CD14-positive monocyte (primary cell): ENCODE data around the gene GRIK2. TPM values are rescaled to one million over a fixed set of nuclear protein-coding genes. Genes with fewer than 3 reads are reported as not detected.

Experiments used
- DNase-seq, 3 donors: peaks; one replicate each; pipeline ENCODE4 v3.0.0-alpha.2; 2011 to 2022
- H2AFZ ChIP-seq: 2 replicates; pipeline ENCODE4 v1.6.0; 2012; ENCODE audit warnings: mild to moderate bottlenecking, low read depth, low read length, inconsistent platforms; ENCODE audit not compliant: insufficient read depth, poor library complexity, severe bottlenecking
- H3K27ac ChIP-seq, 2 donors: 1 replicate in 1 of 2; 2 replicates in 1 of 2; pipeline ENCODE4 v1.5.1; 2012 to 2013; ENCODE audit warnings: low read length in 2 of 2, control low read depth in 1 of 2, inconsistent platforms in 1 of 2, low read depth in 1 of 2, mild to moderate bottlenecking in 1 of 2
- H3K27me3 ChIP-seq, 2 donors: one replicate each; pipeline versions ENCODE4 v1.6.0 to v1.6.1; 2011 to 2013; ENCODE audit warnings: low read length in 2 of 2; ENCODE audit not compliant: control insufficient read depth in 2 of 2, insufficient read depth in 2 of 2
- H3K36me3 ChIP-seq, 2 donors: replicated peaks in 1 of 2; 1 replicate in 1 of 2; 2 replicates in 1 of 2; pipeline versions ENCODE4 v1.5.1 to v1.6.1; 2012 to 2013; ENCODE audit warnings: low read length in 2 of 2, control low read depth in 1 of 2, inconsistent platforms in 1 of 2, mild to moderate bottlenecking in 1 of 2; ENCODE audit not compliant: insufficient read depth in 2 of 2, control insufficient read depth in 1 of 2
- H3K4me1 ChIP-seq, 2 donors: 1 replicate in 1 of 2; 2 replicates in 1 of 2; pipeline versions ENCODE4 v1.5.1 to v1.6.1; 2012 to 2013; ENCODE audit warnings: low read length in 2 of 2, control low read depth in 1 of 2, inconsistent platforms in 1 of 2, mild to moderate bottlenecking in 1 of 2, moderate library complexity in 1 of 2; ENCODE audit not compliant: insufficient read depth in 2 of 2, control insufficient read depth in 1 of 2
- H3K4me2 ChIP-seq: replicated peaks from 2 replicates; pipeline ENCODE3; 2012; ENCODE audit warnings: low read length, moderate library complexity, mild to moderate bottlenecking; ENCODE audit not compliant: poor library complexity, severe bottlenecking; ENCODE audit errors: extremely low read depth
- H3K4me3 ChIP-seq, 3 experiments: fragments of 200-600 bp in 1 of 3; sonication (generic) in 1 of 3; replicated peaks in 1 of 3; 1 replicate in 2 of 3; 2 replicates in 1 of 3; pipeline ENCODE4 v1.5.1; 2011 to 2013; ENCODE audit warnings: low read length in 3 of 3, mild to moderate bottlenecking in 3 of 3, control low read depth in 2 of 3, low read depth in 2 of 3, inconsistent platforms in 1 of 3, moderate library complexity in 1 of 3
- H3K79me2 ChIP-seq: 2 replicates; pipeline ENCODE4 v1.6.0; 2012; ENCODE audit warnings: mild to moderate bottlenecking, control low read depth, inconsistent platforms, low read length, moderate library complexity; ENCODE audit not compliant: insufficient read depth
- H3K9ac ChIP-seq: 2 replicates; pipeline ENCODE4 v1.6.0; 2017; ENCODE audit warnings: low read length, mild to moderate bottlenecking; ENCODE audit not compliant: insufficient read depth, poor library complexity, severe bottlenecking
- H3K9me3 ChIP-seq, 2 donors: replicated peaks in 1 of 2; 1 replicate in 1 of 2; 2 replicates in 1 of 2; pipeline versions ENCODE4 v1.5.1 to v1.6.1; 2012 to 2013; ENCODE audit warnings: low read length in 2 of 2, control low read depth in 1 of 2; ENCODE audit not compliant: control insufficient read depth in 1 of 2, insufficient read depth in 1 of 2
- H4K20me1 ChIP-seq: 2 replicates; pipeline ENCODE4 v1.6.0; 2012; ENCODE audit warnings: mild to moderate bottlenecking, low read length, control low read depth, moderate library complexity; ENCODE audit not compliant: insufficient read depth
- H3K27ac Mint-ChIP-seq, 7 donors: one replicate each; pipeline ENCODE4 v1.8.0; 2020; ENCODE audit warnings: mild to moderate bottlenecking in 7 of 7, mixed read lengths in 7 of 7, moderate library complexity in 6 of 7, inconsistent platforms in 2 of 7
- H3K27me3 Mint-ChIP-seq, 3 donors: one replicate each; pipeline ENCODE4 v1.8.0; 2021 to 2022; ENCODE audit warnings: low read depth in 3 of 3, mild to moderate bottlenecking in 3 of 3, mixed read lengths in 3 of 3, moderate library complexity in 3 of 3, inconsistent platforms in 1 of 3
- H3K36me3 Mint-ChIP-seq, 2 donors: one replicate each; pipeline ENCODE4 v1.8.0; 2020; ENCODE audit warnings: mixed read lengths in 2 of 2, inconsistent platforms in 1 of 2, mild to moderate bottlenecking in 1 of 2
- H3K4me1 Mint-ChIP-seq: one replicate; pipeline ENCODE4 v1.8.0; 2020; ENCODE audit warnings: mild to moderate bottlenecking, mixed read lengths
- H3K4me3 Mint-ChIP-seq, 2 donors: one replicate each; pipeline ENCODE4 v1.8.0; 2020; ENCODE audit warnings: mild to moderate bottlenecking in 2 of 2, mixed read lengths in 2 of 2, moderate library complexity in 1 of 2
- H3K9me3 Mint-ChIP-seq, 7 donors: one replicate each; pipeline ENCODE4 v1.8.0; 2020 to 2022; ENCODE audit warnings: mixed read lengths in 7 of 7, mild to moderate bottlenecking in 6 of 7, moderate library complexity in 6 of 7, inconsistent platforms in 2 of 7
- CTCF ChIP-seq: fragments of 200-600 bp; IDR thresholded peaks from one replicate; pipeline ENCODE4 v1.8.0; 2022; ENCODE audit warnings: antibody characterized with exemption, mild to moderate bottlenecking
- WGBS: methylation state at CpG from one replicate; pipeline ENCODE4 v1.1.5; 2013; ENCODE audit warnings: missing lambda C conversion rate; ENCODE audit not compliant: insufficient coverage; 5-methylcytosine and 5-hydroxymethylcytosine counted together
- intact Hi-C, 2 donors: fragments of 100-400 bp; cut with micrococcal nuclease; formaldehyde crosslinking; loops; one replicate each; pipeline versions ENCODE4 v1.15.0 to v1.15.1; 2023
- polyA plus RNA-seq, 3 donors: library from polyadenylated mRNA; depleted of rRNA in 1 of 3; unstranded in 2 of 3; stranded (reverse) in 1 of 3; fragments of 300-500 nt in 2 of 3; fragments of >200 nt in 1 of 3; fragmentation: Illumina TruSeq in 2 of 3; gene quantifications; 1 replicate in 2 of 3; 2 replicates in 1 of 3; pipeline ENCODE4 v1.2.3, GENCODE V29; 2012 to 2021

Gene GRIK2
- polyA plus RNA-seq, 3 donors = not detected

GRCh38 chr6:101392586-101393230 lies 800 bp upstream of the GRIK2 start:
- H3K36me3 ChIP-seq = no peaks in the 10 kb centered on the region
- H3K79me2 ChIP-seq = no peaks in the 10 kb centered on the region
- Mint-ChIP-seq H3K4me1 (no peaks in the 10 kb centered on the region), H3K9me3 (peaks cover 0 to 12% (median 6%) of the 10 kb centered on the region in 7 donors), H3K27me3 (peaks cover 35 to 59% (median 49%) of the 10 kb centered on the region in 3 donors), H3K36me3 (peaks cover 0 to 3% of the 10 kb centered on the region in 2 donors), H3K27ac (peak overlapping the region in 1 of 7 donors; percentile 18), H3K4me3 (peak overlapping the region in 1 of 2 donors; percentile 74)
- no peak for TF ChIP-seq CTCF
- no peaks in the 10 kb centered on the region for H4K20me1 ChIP-seq
- H2AFZ ChIP-seq = no peak overlapping the region
- no peaks in the 10 kb centered on the region for H3K4me1 ChIP-seq
- DNase-seq = no peak
- no peak overlapping the region for H3K4me2 ChIP-seq
- WGBS = 5% methylated on average over 17 of the region's 26 CpGs
- no peak overlapping the region for H3K27ac ChIP-seq
- H3K9ac ChIP-seq = no peak overlapping the region
- H3K4me3 ChIP-seq = no peak overlapping the region
- peaks cover 30 to 53% of the 10 kb centered on the region in 2 donors for H3K27me3 ChIP-seq
- H3K9me3 ChIP-seq = peaks cover 0 to 12% of the 10 kb centered on the region in 2 donors
- intact Hi-C loops = no loop called here

- Histone ChIP-seq H3K4me2 (no peak overlapping the region), H3K27ac (no peak overlapping the region), H3K27me3 (peaks cover 34 to 64% of the 10 kb centered on the region in 2 donors), H3K4me1 (no peaks in the 10 kb centered on the region), H3K9ac (no peak overlapping the region), H3K4me3 (no peak overlapping the region), H3K79me2 (no peaks in the 10 kb centered on the region), H4K20me1 (no peaks in the 10 kb centered on the region), H3K9me3 (peaks cover under 1 to 15% of the 10 kb centered on the region in 2 donors), H2AFZ (no peak overlapping the region), H3K36me3 (no peaks in the 10 kb centered on the region)
- TF ChIP-seq CTCF = no peak
- Mint-ChIP-seq H3K27ac (no peak overlapping the region), H3K9me3 (peaks cover 0 to 15% (median 6%) of the 10 kb centered on the region in 7 donors), H3K27me3 (peaks cover 42 to 66% (median 57%) of the 10 kb centered on the region in 3 donors), H3K36me3 (peaks cover 0 to 3% of the 10 kb centered on the region in 2 donors), H3K4me3 (peak overlapping the region; percentile 24 to 59), H3K4me1 (no peaks in the 10 kb centered on the region)
- intact Hi-C loops = no loop called here
- under 1% methylated on average over 18 of the region's 28 CpGs for WGBS
- DNase-seq = no peak
These were observed 332 bp downstream of the GRIK2 start for GRCh38 chr6:101393829-101394251.
